Measurements from ENCODE around the gene ATP2B2. TPM values are rescaled to one million over a fixed set of nuclear protein-coding genes. Genes with fewer than 3 reads are reported as not detected.
A peak's percentile ranks its signal among the peaks of the same experiment; 100 is the strongest.

The ATP2B2 gene
- total RNA-seq, 1 experiment from 2014 or later = 0.21 TPM

- H3K36me3 ChIP-seq (replicated peaks; ENCODE audit: control insufficient read depth, insufficient read depth, low read length) = no peaks in the 10 kb centered on the region
- H3K4me3 ChIP-seq (ENCODE audit: insufficient read depth, low read depth, low read length) = no peak overlapping the region
- H3K27me3 ChIP-seq (ENCODE audit: control insufficient read depth, insufficient read depth, low read length) = peaks cover 8% of the 10 kb centered on the region
- DNase-seq = no peak
These were observed 4.4 kb downstream of the ATP2B2 start for GRCh38 chr3:10500717-10501663.

DNA sequence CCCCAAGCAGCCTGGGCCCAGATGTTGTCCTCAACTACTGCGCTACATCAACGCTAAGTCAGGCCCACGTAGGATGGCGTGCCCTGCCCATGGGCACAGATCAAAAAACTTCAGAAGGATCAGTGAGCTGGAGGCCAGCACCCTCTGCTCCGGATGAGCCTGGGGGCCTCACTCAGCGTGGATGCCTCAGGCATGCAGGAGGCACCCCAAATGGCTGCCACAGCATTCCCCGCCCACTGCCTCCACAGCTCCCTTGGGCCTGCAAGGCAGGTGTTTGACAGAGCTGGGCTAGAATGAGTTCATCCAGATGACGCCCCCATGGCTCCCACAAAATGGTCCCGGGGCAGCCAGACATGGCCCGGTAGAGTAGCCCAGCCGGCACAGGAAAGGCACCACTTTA is 7.1 kb downstream of the ATP2B2 start:
- Histone ChIP-seq H3K27me3 (ENCODE audit: control insufficient read depth, insufficient read depth, low read length) (no peaks in the 10 kb centered on the region), H3K36me3 (replicated peaks; ENCODE audit: control insufficient read depth, insufficient read depth, low read length) (no peaks in the 10 kb centered on the region), H3K4me3 (ENCODE audit: insufficient read depth, low read depth, low read length) (no peak overlapping the region)
- DNase-seq = no peak

GRCh38 chr3:10497439-10497838 is 7.9 kb downstream of the ATP2B2 start:
- H3K4me3 ChIP-seq (ENCODE audit: insufficient read depth, low read depth, low read length) = no peak overlapping the region
- no peaks in the 10 kb centered on the region for H3K36me3 ChIP-seq (replicated peaks; ENCODE audit: control insufficient read depth, insufficient read depth, low read length)
- DNase-seq = no peak
- no peaks in the 10 kb centered on the region for H3K27me3 ChIP-seq (ENCODE audit: control insufficient read depth, insufficient read depth, low read length)

DNA sequence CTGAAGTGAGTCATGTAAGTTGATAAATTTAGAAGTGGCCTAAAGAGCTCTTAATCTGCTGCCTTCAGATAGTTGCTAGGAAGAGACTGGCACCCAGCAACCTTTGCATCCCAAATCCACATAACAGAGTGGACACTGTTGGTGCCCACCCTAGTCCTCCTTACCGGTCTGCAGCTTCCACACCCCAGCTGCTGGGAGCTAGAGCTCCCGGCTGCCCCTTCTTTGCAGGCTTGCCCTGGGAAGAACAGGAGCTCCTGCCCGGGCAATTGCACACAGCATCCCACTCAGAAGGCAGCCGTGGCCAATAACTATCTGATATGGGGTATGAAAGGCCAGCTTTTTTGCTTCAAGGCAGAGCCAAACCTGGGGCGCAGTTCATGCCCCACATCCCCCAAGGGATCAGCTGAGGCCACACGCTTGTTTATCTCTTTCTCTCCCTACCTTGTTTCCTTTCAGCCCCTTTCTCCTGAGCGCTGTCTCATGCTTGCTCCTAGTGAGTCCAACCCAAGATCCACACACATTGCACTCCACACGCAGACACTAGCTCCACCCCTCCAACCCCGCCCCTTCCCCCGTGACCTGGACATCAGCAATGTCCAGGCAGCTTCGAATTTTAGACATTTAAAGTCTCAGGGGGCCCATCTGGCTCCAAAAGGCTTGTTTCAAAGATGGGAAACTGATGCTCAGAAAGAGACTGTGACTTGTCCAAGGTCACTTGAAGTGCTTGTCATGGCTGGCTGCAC is 9.1 kb downstream of the ATP2B2 start:
- Histone ChIP-seq H3K36me3 (replicated peaks; ENCODE audit: control insufficient read depth, insufficient read depth, low read length) (no peaks in the 10 kb centered on the region), H3K27me3 (ENCODE audit: control insufficient read depth, insufficient read depth, low read length) (no peaks in the 10 kb centered on the region), H3K4me3 (ENCODE audit: insufficient read depth, low read depth, low read length) (no peak overlapping the region)
- no peak for DNase-seq

DNA sequence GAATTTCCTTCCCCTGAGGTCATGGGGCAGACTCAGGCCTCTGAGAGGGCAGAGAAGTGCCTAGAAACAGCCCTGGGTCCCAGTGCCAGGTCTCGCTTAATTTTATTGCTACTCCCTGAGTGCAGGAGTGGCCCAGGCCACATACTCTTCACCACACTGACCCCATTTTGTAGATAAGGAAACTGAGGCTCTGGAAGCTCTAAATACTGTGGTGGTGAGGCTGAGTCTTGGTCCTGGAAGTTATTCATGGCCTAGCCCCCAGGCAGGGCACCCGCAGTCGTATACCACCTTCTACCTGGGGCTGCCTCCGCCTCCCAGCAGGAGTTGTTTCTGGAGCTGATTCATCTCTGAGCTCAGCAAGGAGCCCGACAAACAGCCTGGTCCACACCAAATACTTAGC is 9.8 kb downstream of the ATP2B2 start:
- Histone ChIP-seq H3K27me3 (ENCODE audit: control insufficient read depth, insufficient read depth, low read length) (no peaks in the 10 kb centered on the region), H3K4me3 (ENCODE audit: insufficient read depth, low read depth, low read length) (no peak overlapping the region), H3K36me3 (replicated peaks; ENCODE audit: control insufficient read depth, insufficient read depth, low read length) (no peaks in the 10 kb centered on the region)
- no peak for DNase-seq

GRCh38 chr3:10495003-10495402 is 10.4 kb downstream of the ATP2B2 start:
- no peaks in the 10 kb centered on the region for H3K36me3 ChIP-seq (replicated peaks; ENCODE audit: control insufficient read depth, insufficient read depth, low read length)
- H3K27me3 ChIP-seq (ENCODE audit: control insufficient read depth, insufficient read depth, low read length) = no peaks in the 10 kb centered on the region
- DNase-seq = peak; percentile 68

GRCh38 chr3:10494180-10494579 is 11.2 kb downstream of the ATP2B2 start:
- Histone ChIP-seq H3K4me3 (ENCODE audit: insufficient read depth, low read depth, low read length) (no peak overlapping the region), H3K27me3 (ENCODE audit: control insufficient read depth, insufficient read depth, low read length) (no peaks in the 10 kb centered on the region), H3K36me3 (replicated peaks; ENCODE audit: control insufficient read depth, insufficient read depth, low read length) (no peaks in the 10 kb centered on the region)
- no peak for DNase-seq

More at GRCh38 chr3:10495003-10495402, 10.4 kb downstream of the ATP2B2 start:
- H3K4me3 ChIP-seq (ENCODE audit: insufficient read depth, low read depth, low read length) = no peak overlapping the region

- Histone ChIP-seq H3K27me3 (ENCODE audit: control insufficient read depth, insufficient read depth, low read length) (no peaks in the 10 kb centered on the region), H3K4me3 (ENCODE audit: insufficient read depth, low read depth, low read length) (no peak overlapping the region), H3K36me3 (replicated peaks; ENCODE audit: control insufficient read depth, insufficient read depth, low read length) (no peaks in the 10 kb centered on the region)
- no peak for DNase-seq
These were observed 12.2 kb downstream of the ATP2B2 start for GRCh38 chr3:10493202-10493589.

DNA sequence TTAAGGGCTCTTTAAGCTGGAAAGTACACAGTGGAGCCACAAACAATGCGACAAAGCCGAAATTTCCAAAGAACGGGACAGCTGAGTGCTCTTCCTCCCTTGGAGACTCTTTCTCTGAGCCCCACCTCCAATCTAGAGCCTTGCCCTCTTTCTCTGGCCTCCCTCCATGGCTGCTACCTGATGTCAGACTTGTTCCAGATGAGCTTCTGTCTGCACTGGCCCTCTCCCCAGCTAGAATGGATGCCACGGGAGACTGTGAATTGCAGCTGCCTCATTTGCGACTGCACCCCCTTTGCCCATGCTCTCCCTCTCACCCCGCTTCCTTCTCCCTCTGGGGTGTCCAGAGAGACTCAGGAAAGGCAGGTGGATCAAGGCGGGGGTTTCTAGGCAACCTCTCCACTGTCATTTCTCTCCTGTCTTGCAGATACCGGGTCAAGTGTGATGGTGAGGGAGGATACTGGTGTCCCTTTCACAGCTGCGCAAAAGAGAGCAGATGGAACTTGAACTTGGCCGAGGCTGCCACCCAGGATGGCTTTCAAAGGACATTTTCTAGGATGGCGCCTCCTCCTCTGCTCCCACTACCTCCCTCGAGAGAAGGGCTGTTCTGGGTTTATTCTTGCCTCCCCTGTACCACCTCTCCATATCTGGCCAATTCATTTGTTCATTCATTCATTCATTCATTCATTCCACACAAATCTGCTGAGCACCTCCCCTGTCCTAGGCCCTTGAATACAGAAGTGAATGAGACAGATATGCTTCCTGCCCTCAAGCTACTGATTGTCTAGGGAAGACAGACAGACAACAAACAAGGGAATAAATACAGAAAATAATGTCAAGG is 12.8 kb downstream of the ATP2B2 start:
- no peak overlapping the region for H3K4me3 ChIP-seq (ENCODE audit: insufficient read depth, low read depth, low read length)
- H3K36me3 ChIP-seq (replicated peaks; ENCODE audit: control insufficient read depth, insufficient read depth, low read length) = no peaks in the 10 kb centered on the region
- no peak for DNase-seq
- no peaks in the 10 kb centered on the region for H3K27me3 ChIP-seq (ENCODE audit: control insufficient read depth, insufficient read depth, low read length)

DNA sequence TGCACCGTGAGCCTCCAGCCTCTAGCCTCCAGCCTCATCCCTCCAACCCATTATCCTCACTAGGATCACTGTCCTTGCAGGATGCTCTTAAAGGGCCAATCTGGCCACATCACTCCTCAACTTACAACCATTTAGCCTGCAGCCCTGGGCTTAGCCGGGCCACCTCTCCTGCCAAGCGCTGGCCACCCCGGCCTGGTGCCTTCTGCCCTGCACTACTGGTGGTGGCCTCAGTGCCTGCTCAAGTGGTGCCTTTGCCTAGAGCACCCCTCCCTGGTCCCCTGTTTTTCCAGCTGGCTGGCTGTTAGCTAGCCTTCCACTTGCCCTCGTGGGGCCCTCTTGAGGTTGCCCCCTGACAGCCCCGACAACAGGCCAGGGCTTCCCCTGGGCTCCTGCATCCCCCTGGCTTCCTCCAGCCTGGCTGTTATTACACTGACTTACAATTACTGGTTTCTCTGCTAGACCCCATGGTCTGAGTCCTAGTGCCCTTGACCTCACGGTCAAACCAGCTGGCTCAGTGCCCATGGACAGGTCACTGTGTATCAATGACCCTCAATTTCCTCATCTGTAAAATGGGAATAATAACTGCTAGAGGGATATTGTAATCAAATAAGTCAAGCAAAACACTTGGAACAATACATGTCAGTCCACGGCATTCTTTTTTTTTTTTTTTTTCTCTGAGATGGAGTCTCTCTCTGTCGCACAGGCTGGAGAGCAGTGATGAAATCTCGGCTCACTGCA is 15.5 kb downstream of the ATP2B2 start:
- Histone ChIP-seq H3K27me3 (ENCODE audit: control insufficient read depth, insufficient read depth, low read length) (no peaks in the 10 kb centered on the region), H3K4me3 (ENCODE audit: insufficient read depth, low read depth, low read length) (no peak overlapping the region), H3K36me3 (replicated peaks; ENCODE audit: control insufficient read depth, insufficient read depth, low read length) (no peaks in the 10 kb centered on the region)
- DNase-seq = no peak

DNA sequence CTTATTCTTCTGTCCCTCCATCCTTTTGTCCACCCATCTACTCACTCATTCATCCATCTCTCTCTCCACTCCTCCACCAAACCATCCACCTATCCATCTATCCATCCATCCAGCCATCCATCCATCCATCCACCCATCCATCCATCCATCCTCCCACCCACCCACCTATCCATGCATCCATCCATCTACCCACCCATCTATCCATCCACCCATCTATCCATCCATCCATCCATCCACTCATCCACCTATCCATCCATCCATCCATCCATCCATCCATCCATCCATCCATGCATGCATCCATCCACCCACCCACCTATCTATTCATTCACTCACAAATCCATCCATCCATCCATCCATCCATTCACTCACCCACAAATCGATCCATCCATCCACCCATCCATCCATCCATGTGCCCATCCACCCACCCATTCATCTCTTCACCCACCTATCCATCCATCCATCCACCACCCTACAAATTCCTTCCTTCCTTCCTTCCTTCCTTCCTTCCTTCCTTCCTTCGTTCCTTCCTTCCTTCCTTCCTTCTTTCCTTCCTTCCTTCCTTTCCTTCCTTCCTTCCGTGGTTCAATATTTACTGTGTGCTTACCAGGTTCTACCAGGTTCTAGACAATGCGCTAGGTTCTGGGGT is 17.3 kb downstream of the ATP2B2 start:
- Histone ChIP-seq H3K36me3 (replicated peaks; ENCODE audit: control insufficient read depth, insufficient read depth, low read length) (no peaks in the 10 kb centered on the region), H3K4me3 (ENCODE audit: insufficient read depth, low read depth, low read length) (no peak overlapping the region), H3K27me3 (ENCODE audit: control insufficient read depth, insufficient read depth, low read length) (no peaks in the 10 kb centered on the region)
- no peak for DNase-seq

DNA sequence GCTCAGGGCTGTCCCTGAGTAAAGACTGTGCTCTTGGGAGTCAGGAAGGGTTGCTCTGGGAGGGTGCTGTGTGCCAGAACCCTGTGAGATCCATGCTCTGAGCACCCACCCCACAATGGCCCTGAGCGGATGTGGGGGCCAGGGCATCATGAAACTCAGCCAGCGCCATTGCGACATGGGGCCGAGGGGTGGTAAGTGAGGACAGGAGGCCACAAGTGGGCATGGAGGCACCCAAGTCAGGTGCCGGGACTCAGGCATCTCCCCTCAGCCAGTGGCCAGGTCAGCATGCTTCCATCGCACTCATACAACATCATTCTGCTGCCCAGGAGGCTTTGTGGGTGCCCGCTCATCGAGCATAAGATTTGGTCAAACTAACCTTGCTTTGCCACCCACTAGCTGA is 19.6 kb downstream of the ATP2B2 start:
- no peak for DNase-seq
- Histone ChIP-seq H3K27me3 (ENCODE audit: control insufficient read depth, insufficient read depth, low read length) (no peaks in the 10 kb centered on the region), H3K4me3 (ENCODE audit: insufficient read depth, low read depth, low read length) (no peak overlapping the region), H3K36me3 (replicated peaks; ENCODE audit: control insufficient read depth, insufficient read depth, low read length) (no peaks in the 10 kb centered on the region)

GRCh38 chr3:10485380-10485779 is 20.0 kb downstream of the ATP2B2 start:
- H3K36me3 ChIP-seq (replicated peaks; ENCODE audit: control insufficient read depth, insufficient read depth, low read length) = no peaks in the 10 kb centered on the region

More at GRCh38 chr3:10485380-10485779, 20.0 kb downstream of the ATP2B2 start:
- no peak for DNase-seq
- no peaks in the 10 kb centered on the region for H3K27me3 ChIP-seq (ENCODE audit: control insufficient read depth, insufficient read depth, low read length)
- no peak overlapping the region for H3K4me3 ChIP-seq (ENCODE audit: insufficient read depth, low read depth, low read length)

All from H7 (cell line).